ENCODE measurements around the gene KY. TPM values are rescaled to one million over a fixed set of nuclear protein-coding genes. Genes with fewer than 3 reads are reported as not detected.
A peak's percentile ranks its signal among the peaks of the same experiment; 100 is the strongest.

Gene KY
- total RNA-seq, 4 donors from 2014 or later = 26.2 to 55.5 (median 33.1) TPM

DNA sequence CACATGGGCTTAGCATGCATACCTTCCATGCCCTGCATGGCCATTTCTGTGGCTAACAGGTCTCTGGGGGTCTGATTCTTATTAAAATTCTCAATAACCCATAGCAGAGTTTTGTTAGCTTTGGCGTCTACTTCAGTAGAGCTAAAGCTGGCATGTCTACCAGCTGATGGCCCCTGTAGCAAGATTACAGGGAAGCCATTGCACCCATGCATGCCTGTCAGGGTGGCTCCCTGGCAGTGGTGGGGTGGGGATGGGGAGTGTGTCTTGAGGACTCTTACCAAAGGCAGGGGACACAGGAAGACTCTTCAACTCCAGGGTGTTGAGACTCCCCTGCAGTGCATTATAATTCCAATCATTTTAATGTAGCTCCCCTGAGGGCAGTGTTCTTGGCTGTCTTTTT lies 4.7 kb downstream of the KY start:
- TF ChIP-seq POLR2A (IDR thresholded peaks at IDR 0.05) = no peak
- TF ChIP-seq, protein P1, sequence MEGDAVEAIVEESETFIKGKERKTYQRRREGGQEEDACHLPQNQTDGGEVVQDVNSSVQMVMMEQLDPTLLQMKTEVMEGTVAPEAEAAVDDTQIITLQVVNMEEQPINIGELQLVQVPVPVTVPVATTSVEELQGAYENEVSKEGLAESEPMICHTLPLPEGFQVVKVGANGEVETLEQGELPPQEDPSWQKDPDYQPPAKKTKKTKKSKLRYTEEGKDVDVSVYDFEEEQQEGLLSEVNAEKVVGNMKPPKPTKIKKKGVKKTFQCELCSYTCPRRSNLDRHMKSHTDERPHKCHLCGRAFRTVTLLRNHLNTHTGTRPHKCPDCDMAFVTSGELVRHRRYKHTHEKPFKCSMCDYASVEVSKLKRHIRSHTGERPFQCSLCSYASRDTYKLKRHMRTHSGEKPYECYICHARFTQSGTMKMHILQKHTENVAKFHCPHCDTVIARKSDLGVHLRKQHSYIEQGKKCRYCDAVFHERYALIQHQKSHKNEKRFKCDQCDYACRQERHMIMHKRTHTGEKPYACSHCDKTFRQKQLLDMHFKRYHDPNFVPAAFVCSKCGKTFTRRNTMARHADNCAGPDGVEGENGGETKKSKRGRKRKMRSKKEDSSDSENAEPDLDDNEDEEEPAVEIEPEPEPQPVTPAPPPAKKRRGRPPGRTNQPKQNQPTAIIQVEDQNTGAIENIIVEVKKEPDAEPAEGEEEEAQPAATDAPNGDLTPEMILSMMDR (IDR thresholded peaks at IDR 0.05) = no peak
- 69 to 94% methylated on average over 1 of the region's 1 CpG for WGBS, 2 donors
- no peak overlapping the region for H3K4me3 ChIP-seq (ENCODE audit: low read depth, poor library complexity, severe bottlenecking)
- intact Hi-C loops (cut with DNase I; ENCODE audit: low total_unique reads) = no loop called here
- peak in 1 of 2 donors; percentile 23 for DNase-seq (ENCODE audit: low spot score in 2 of 2)

DNA sequence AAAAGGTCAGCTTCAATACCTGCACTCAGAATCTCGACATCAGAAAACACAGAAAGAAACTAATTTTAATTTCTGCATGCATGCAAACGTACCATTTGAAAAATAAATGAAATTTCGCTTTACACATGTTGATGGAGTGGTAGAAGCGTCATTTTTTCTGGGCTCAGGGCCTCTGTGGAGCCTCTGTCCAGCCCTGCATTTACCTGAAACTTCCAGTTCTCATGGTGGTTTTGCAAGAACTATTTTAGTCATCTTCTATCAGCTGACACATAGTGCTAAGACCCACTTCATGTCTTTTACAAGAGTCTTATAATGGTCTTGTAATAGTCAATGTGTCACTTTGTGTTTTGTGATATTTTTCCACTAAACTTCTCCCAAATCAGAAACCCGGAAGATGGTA lies 5.3 kb downstream of the KY start:
- 88 to 92% methylated on average over 5 of the region's 5 CpGs for WGBS, 2 donors
- H3K4me3 ChIP-seq (ENCODE audit: low read depth, poor library complexity, severe bottlenecking) = no peak overlapping the region
- intact Hi-C loops (cut with DNase I; ENCODE audit: low total_unique reads) = no loop called here
- no peak for DNase-seq (ENCODE audit: low spot score in 2 of 2)
- TF ChIP-seq POLR2A (IDR thresholded peaks at IDR 0.05) = no peak
- TF ChIP-seq, protein P1 (IDR thresholded peaks at IDR 0.05) = no peak

DNA sequence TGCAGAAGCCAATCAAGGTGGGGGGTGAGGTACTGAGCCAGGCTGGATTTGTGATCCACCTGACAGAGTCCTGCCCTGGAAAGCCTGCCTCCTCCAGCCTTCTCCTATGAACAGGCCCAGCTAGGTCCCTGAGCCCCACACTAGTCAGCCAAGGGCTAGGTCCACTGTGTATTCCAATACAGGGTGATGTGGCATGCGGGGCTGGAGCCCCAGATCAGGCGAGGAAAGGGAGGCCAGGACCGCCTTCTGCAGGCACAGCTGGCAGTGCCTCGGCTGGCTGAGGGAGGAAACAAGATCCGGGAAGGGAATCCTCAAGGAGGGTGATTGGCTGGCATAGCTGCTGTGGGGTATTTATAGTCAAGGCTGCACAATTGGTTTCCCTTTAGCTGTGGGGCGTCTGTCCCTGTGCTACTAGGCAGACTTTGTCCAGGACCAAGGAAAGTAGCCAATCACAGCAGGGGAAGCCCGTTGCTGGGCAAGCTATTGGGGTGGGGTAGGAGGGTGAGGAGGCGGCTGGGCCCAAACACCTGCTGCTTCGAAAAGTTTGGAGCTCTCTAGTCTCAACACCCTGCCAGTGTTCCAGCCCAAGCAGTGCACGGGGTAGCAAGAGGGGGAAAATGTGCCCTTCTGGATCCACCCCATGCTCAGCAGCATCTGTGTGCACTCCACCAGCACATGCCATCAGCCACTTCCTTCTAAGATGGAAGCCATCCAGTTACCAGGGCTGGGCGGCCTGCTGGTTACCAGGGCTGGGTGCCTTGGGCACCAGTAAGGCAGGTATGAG lies 5.9 kb downstream of the KY start:
- WGBS, 2 donors = 78 to 81% methylated on average over 10 to 11 of the region's 11 CpGs
- TF ChIP-seq, protein P1 (IDR thresholded peaks at IDR 0.05) = no peak
- TF ChIP-seq POLR2A (IDR thresholded peaks at IDR 0.05) = no peak
- DNase-seq (ENCODE audit: low spot score in 2 of 2) = peak in 1 of 2 donors; percentile 62
- H3K4me3 ChIP-seq (ENCODE audit: low read depth, poor library complexity, severe bottlenecking) = no peak overlapping the region
- intact Hi-C loops (cut with DNase I; ENCODE audit: low total_unique reads) = no loop called here

DNA sequence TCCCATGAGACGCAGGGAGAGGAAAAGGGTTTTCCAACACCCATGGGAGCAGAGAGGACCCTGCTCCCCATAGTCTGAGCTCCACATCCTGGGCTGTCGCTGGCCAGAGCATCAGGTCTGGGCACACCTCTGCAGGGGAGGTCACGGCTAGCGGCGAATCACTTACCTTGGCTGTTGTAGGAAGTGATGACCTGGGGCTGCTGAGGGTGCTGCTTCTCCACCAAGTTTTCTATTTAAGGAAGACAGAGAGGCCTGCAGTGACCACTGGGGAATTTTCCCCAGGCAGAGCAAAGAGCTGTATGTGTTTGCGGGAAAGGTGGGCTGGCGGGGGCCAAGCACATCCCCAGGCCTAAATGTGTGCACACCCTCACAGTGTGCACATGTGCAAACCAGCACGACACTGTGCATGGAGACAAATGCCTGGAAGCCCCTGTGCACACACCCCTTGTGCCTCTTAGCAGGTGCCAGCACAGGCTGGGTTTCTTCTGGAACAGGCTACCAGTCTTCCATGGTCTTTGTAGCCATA lies 7.6 kb downstream of the KY start:
- TF ChIP-seq POLR2A (IDR thresholded peaks at IDR 0.05) = no peak
- TF ChIP-seq, protein P1 (IDR thresholded peaks at IDR 0.05) = no peak
- H3K4me3 ChIP-seq (ENCODE audit: low read depth, poor library complexity, severe bottlenecking) = no peak overlapping the region
- WGBS, 2 donors = 92 to 98% methylated on average over 7 to 8 of the region's 8 CpGs
- DNase-seq (ENCODE audit: low spot score in 2 of 2) = peak in 1 of 2 donors; percentile 70
- intact Hi-C loops (cut with DNase I; ENCODE audit: low total_unique reads) = no loop called here

DNA sequence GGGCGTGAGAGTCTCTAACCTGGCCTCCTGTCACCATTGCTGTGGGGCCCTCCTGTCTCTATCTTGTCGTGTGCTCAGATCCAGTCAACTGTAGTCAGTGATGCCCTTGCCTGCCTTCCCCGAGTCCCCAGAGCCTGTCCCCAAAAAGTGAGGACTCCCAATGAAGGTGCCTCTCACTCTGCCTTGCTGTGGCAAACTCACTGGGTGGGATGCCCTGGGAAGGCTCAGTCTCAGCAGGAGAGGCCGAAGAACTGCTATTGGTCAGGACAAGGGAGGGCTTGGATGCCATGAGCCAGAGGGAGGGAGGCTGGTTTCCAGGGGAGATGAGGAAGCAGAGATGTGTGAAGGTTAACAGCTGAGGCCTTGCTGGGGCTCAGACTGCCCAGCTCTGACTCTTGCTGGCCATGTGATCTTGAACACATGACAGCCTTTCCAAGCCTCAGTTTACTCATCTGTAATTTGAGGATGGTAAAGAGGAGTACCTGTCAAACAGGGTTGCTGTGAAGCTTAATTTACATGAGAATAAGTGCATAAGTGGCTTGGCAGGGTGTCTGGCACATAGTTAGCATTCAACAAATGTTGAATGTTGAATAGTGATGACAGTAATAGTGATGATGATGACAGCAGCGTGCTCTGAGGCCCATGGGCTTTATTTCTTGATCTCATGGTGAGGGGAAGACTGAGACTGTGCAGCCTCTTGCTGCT lies 8.2 kb downstream of the KY start:
- no peak overlapping the region for H3K4me3 ChIP-seq (ENCODE audit: low read depth, poor library complexity, severe bottlenecking)
- intact Hi-C loops (cut with DNase I; ENCODE audit: low total_unique reads) = no loop called here
- TF ChIP-seq, protein P1 (IDR thresholded peaks at IDR 0.05) = no peak
- no peak for TF ChIP-seq POLR2A (IDR thresholded peaks at IDR 0.05)
- DNase-seq (ENCODE audit: low spot score in 2 of 2) = peak in 1 of 2 donors; percentile 39
- WGBS, 2 donors = 84 to 87% methylated on average over 5 of the region's 5 CpGs
